Effector CD8-positive, alpha-beta T cell (primary cell): ENCODE data around the gene VWA5B2.

Experiments used
- DNase-seq: peaks from one replicate; lab custom pipeline; 2025; lab: John Stamatoyannopoulos, UW

VWA5B2 gene

GRCh38 chr3:184223946-184224345 is 5.4 kb upstream of the VWA5B2 start:
- no peak for DNase-seq

DNA sequence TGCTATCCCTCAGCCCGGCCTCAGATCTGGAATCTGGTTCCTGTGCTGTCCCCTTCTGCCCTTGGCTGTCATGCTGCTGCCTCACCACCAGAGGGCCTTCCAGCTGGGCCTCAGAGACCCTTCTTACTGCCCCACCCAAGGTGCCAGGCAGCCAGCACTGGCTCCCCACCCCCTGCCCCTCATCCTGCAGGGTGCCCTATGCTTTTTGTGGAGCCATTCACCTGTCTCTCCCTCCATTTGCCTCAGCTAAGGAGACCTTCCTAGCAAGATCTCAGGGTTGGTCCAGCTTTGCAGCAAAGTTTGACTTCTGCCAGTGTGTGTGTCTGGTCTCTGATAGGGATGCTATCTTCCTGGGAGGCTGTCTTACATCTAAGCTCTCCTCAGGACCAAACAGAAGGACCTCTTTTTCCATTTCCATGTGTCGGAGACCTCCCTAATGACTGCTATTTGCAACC is 1.9 kb upstream of the VWA5B2 start:
- peak; percentile 33 for DNase-seq

- no peak for DNase-seq
Measured at GRCh38 chr3:184228376-184229137, 828 bp upstream of the VWA5B2 start.

GRCh38 chr3:184230081-184230602 is 757 bp downstream of the VWA5B2 start:
- no peak for DNase-seq

DNA sequence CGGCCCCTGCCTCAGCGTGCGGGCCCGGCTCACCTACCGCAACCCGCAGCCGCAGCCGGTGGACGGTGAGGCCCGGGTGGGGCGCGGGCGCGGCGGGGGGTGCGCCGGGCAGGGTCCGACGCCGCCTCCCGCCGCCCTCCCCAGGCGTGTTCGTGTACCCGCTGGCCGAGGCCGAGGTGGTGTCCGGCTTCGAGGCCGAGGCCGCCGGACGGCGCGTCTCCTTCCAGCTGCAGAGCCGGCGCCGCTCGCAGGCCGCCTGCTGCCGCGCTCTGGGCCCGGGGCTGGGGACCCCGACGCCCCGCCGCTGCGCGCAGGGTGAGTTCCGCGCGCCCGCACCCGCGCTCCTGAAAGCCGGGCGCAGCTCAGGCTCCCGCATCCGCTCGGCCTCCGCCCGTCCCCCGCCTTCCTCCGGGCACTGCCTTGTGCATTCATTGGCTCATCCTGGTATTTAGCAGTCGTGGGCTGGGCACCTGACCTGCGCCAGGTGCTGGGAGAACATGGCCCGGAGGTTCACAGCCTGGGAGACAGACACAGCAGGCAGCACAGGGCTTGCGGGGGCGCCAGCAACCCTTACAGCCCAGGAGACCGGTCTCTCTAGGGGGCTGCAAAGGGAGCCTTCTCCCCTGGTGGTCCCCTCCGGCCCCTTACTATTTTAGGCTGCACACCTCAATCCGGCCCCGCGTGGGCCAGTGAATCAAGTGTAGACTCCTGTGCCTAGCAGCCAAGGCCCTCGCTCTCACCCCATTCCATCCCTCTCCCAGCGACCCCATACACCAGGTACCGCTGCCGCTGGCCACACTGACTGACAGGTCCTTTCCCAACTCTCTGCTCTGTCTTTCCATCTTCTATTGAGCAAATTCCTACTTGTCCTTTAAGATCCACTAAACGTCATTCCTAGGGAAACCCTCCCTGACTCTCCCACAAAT is 1.5 kb downstream of the VWA5B2 start:
- no peak for DNase-seq

DNA sequence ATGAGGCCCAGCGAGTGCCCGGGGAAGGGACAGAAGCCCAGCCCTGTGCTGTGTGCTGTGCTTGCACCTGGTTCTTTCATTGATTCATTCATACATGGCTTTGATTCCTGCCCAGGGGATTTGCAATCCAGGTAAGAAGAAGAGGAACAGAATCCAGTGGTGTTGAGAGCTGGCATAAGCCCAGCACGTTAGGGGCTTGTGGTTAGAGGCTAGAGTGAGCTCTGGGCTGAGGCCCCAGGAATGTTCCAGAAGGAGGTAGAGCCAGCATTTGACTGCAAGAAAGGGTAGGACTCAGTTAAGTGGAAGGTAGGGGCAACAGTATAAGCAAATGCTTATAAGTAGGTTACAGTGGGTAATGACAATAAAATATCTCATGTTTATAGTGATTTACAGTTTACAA is 2.3 kb downstream of the VWA5B2 start:
- no peak for DNase-seq

DNA sequence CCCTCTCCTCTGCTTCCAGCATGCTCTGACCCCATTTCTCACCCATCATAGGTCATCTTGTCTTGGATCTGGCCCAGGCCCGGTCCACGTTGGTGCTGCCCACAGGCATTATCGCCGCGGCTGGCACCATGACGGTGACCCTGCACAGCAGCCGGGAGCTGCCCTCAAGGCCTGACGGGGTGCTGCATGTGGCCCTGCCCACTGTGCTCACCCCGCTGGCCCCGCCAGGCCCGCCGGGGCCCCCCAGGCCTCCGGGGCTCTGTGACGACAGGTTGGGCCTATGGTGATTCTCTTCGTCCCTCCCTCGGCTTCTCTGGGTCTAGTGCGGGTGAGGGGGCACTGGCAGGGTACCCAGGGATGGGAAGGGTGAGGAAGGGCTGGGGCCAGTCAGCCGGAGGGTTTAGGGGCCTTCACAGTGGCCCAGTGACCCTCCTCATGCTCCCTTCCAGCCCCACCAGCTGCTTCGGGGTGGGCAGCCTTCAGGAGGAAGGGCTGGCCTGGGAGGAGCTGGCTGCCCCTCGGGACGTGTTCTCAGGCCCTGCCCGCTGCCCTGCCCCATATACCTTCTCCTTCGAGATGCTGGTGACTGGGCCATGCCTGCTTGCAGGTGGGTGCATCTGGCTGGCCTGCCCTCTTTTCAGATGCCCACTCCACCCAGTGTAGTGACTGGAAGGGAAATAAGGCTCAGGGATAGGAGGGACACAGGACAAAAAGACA is 3.9 kb downstream of the VWA5B2 start:
- no peak for DNase-seq

- DNase-seq = no peak
Measured at GRCh38 chr3:184234224-184234623, 4.8 kb downstream of the VWA5B2 start.

GRCh38 chr3:184234671-184235380 is 5.4 kb downstream of the VWA5B2 start:
- no peak for DNase-seq

DNA sequence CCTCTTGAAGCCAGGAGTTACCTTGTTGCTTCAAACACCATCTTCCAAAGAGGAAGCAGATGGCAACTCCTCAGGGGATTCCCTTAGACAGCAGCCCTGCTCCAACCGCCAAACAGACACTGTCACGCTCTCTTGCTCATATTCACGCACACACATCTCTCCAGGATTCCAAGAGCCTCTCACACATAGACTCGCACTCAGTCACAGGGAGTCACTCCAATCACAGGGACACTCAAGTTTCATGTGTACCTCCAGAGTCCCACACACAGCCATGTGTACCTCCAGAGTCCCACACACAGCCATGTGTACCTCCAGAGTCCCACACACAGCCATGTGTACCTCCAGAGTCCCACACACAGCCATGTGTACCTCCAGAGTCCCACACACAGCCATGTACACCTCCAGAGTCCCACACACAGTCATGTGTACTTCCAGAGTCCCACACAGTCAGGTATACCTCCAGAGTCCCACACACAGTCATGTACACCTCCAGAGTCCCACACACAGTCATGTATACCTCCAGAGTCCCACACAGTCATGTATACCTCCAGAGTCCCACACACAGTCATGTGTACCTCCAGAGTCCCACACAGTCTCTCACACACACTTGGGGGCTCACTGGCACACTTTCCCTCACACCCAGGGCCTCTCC is 6.1 kb downstream of the VWA5B2 start:
- DNase-seq = no peak

DNA sequence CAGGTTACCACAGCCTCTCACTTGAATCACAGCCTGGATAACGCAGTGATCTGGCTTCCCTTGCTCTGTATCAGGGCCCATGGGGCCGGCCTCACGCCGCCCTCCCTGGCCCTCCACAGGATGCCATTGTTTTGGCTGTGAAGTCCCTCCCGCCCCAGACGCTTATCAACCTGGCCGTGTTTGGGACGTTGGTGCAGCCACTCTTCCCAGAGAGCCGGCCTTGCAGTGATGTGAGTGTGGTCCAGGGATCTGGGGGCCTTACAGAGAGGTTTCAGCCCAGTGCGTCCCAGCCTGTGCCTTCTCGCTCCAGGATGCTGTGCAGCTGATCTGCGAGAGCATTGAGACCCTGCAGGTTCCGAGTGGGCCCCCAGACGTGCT is 6.6 kb downstream of the VWA5B2 start:
- no peak for DNase-seq

- no peak for DNase-seq
Measured at GRCh38 chr3:184236636-184237035, 7.3 kb downstream of the VWA5B2 start.

- DNase-seq = no peak
Measured at GRCh38 chr3:184237211-184237610, 7.8 kb downstream of the VWA5B2 start.

- DNase-seq = no peak
Measured at GRCh38 chr3:184237807-184238206, 8.4 kb downstream of the VWA5B2 start.

- DNase-seq = no peak
Measured at GRCh38 chr3:184238246-184238818, 8.9 kb downstream of the VWA5B2 start.

- DNase-seq = no peak
Measured at GRCh38 chr3:184239221-184239620, 9.8 kb downstream of the VWA5B2 start.

DNA sequence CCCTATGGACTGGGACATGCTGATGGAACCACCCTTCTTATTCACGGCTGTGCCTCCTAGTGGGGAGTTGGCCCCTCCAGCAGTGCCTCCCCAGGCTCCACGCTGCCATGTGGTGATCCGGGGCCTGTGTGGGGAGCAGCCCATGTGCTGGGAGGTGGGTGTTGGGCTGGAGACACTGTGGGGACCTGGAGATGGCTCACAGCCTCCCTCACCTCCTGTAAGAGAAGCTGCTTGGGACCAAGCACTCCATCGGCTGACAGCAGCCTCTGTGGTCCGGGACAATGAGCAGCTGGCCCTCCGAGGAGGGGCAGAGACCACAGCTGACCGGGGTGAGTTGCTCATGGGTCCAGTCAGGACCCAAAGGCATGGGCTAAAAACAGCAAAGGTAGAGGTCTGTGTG is 10.3 kb downstream of the VWA5B2 start:
- DNase-seq = no peak

DNA sequence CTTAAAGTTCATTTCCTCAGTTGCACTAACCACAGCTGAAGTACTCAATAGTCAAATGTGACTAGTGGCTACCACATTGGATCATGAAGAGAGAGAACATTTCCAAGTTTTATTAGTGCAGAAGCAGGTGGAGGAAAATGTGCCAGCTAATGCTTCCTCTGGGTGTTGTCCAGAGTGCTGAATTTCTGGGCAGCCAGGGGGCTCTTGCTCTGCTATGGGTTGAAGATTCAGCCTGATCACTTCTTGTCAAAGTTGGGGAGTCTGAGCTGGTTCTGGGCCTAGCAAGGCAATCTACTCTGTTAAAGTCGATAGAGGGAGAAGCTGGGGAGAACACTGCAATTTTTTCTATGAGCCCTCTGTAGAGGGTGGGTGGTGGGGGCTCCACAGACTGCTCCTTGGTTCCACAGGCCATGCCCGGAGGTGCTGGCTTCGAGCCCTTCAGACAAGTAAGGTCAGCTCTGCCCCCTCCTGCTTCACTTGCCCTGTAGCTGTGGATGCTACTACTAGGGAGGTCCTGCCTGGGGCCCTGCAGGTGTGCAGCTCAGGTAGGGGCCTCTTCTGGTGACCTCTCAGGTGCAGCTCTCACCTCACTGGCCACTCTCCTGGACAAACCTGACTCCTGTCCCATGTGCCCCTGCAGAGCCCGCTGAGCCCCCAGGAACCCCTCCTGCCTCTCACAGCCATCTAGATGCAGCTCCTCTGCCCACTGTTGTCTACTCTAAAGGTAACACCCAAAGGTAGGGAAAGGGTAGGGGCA is 11.2 kb downstream of the VWA5B2 start:
- DNase-seq = no peak

DNA sequence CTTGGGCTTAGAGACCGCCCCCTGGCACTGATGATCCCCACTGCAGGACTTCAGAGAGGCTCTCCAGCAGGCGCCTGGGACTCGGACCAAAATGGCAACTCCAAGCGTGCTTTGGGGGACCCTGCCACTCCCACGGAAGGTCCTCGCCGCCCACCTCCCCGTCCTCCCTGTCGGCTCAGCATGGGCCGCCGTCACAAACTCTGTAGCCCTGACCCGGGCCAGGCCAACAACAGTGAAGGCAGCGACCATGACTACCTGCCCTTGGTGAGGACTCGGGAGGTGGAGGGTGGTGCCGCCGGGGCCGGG is 11.7 kb downstream of the VWA5B2 start:
- no peak for DNase-seq
